ENCODE data around the gene MTX1.

MTX1 gene

GRCh38 chr1:155184835-155185782 is 23.4 kb upstream of the MTX1 start:
- no peaks in the 10 kb centered on the region for H3K27me3 ChIP-seq (ENCODE audit: insufficient read depth, low read length, poor library complexity, severe bottlenecking)
- H3K4me3 ChIP-seq (ENCODE audit: low read length, poor library complexity, severe bottlenecking), result no peak overlapping the region
- H3K9ac ChIP-seq (ENCODE audit: low read depth, low read length, poor library complexity, severe bottlenecking), result no peak overlapping the region
- H3K9me2 ChIP-seq (replicated peaks; ENCODE audit: low read depth, low read length), result no peaks in the 10 kb centered on the region
- H3F3A ChIP-seq (ENCODE audit: low read depth), result no peaks in the 10 kb centered on the region
- no peaks in the 10 kb centered on the region for H3K9me3 ChIP-seq (ENCODE audit: insufficient read depth, low read depth, low read length)
- H3K4me1 ChIP-seq (ENCODE audit: insufficient read depth, low read length, poor library complexity, severe bottlenecking), result no peaks in the 10 kb centered on the region
- H3K79me2 ChIP-seq (ENCODE audit: insufficient read depth, low read length), result no peaks in the 10 kb centered on the region
- H3K36me3 ChIP-seq (ENCODE audit: insufficient read depth, low read length), result no peaks in the 10 kb centered on the region
- no peak overlapping the region for H2AFZ ChIP-seq (ENCODE audit: low read length)
- no peak for TF ChIP-seq EZH2phosphoT487 (IDR thresholded peaks at IDR 0.05; ENCODE audit: borderline replicate concordance)
- no peak for TF ChIP-seq CTCF (conservative IDR thresholded peaks at IDR 0.05; ENCODE audit: low read length)
- H4K20me1 ChIP-seq (ENCODE audit: insufficient read depth, low read length, poor library complexity, severe bottlenecking), result no peaks in the 10 kb centered on the region
- H3K4me2 ChIP-seq (ENCODE audit: low read depth, low read length, poor library complexity, severe bottlenecking), result no peak overlapping the region

GRCh38 chr1:155185783-155186066 is 22.8 kb upstream of the MTX1 start:
- Histone ChIP-seq H2AFZ (ENCODE audit: low read length) (no peak overlapping the region), H4K20me1 (ENCODE audit: insufficient read depth, low read length, poor library complexity, severe bottlenecking) (no peaks in the 10 kb centered on the region), H3K4me1 (ENCODE audit: insufficient read depth, low read length, poor library complexity, severe bottlenecking) (no peaks in the 10 kb centered on the region), H3K4me3 (ENCODE audit: low read length, poor library complexity, severe bottlenecking) (no peak overlapping the region), H3F3A (ENCODE audit: low read depth) (no peaks in the 10 kb centered on the region), H3K9me3 (ENCODE audit: insufficient read depth, low read depth, low read length) (no peaks in the 10 kb centered on the region), H3K27me3 (ENCODE audit: insufficient read depth, low read length, poor library complexity, severe bottlenecking) (no peaks in the 10 kb centered on the region), H3K9ac (ENCODE audit: low read depth, low read length, poor library complexity, severe bottlenecking) (no peak overlapping the region), H3K36me3 (ENCODE audit: insufficient read depth, low read length) (no peaks in the 10 kb centered on the region), H3K4me2 (ENCODE audit: low read depth, low read length, poor library complexity, severe bottlenecking) (no peak overlapping the region), H3K9me2 (replicated peaks; ENCODE audit: low read depth, low read length) (no peaks in the 10 kb centered on the region), H3K79me2 (ENCODE audit: insufficient read depth, low read length) (no peaks in the 10 kb centered on the region)
- TF ChIP-seq EZH2phosphoT487 (IDR thresholded peaks at IDR 0.05; ENCODE audit: borderline replicate concordance), result no peak
- no peak for TF ChIP-seq CTCF (conservative IDR thresholded peaks at IDR 0.05; ENCODE audit: low read length)

- Histone ChIP-seq H3F3A (ENCODE audit: low read depth) (no peaks in the 10 kb centered on the region), H3K36me3 (ENCODE audit: insufficient read depth, low read length) (no peaks in the 10 kb centered on the region), H2AFZ (ENCODE audit: low read length) (no peak overlapping the region), H3K9ac (ENCODE audit: low read depth, low read length, poor library complexity, severe bottlenecking) (no peak overlapping the region), H3K9me2 (replicated peaks; ENCODE audit: low read depth, low read length) (no peaks in the 10 kb centered on the region), H3K79me2 (ENCODE audit: insufficient read depth, low read length) (no peaks in the 10 kb centered on the region), H3K4me3 (ENCODE audit: low read length, poor library complexity, severe bottlenecking) (no peak overlapping the region), H4K20me1 (ENCODE audit: insufficient read depth, low read length, poor library complexity, severe bottlenecking) (no peaks in the 10 kb centered on the region), H3K4me2 (ENCODE audit: low read depth, low read length, poor library complexity, severe bottlenecking) (no peak overlapping the region), H3K27me3 (ENCODE audit: insufficient read depth, low read length, poor library complexity, severe bottlenecking) (no peaks in the 10 kb centered on the region), H3K4me1 (ENCODE audit: insufficient read depth, low read length, poor library complexity, severe bottlenecking) (no peaks in the 10 kb centered on the region), H3K9me3 (ENCODE audit: insufficient read depth, low read depth, low read length) (no peaks in the 10 kb centered on the region)
- TF ChIP-seq CTCF (conservative IDR thresholded peaks at IDR 0.05; ENCODE audit: low read length), result no peak
- no peak for TF ChIP-seq EZH2phosphoT487 (IDR thresholded peaks at IDR 0.05; ENCODE audit: borderline replicate concordance)
Observed at GRCh38 chr1:155186067-155186793, 22.3 kb upstream of the MTX1 start.
